ENCODE results near the gene LBHD1. TPM values are rescaled to one million over a fixed set of nuclear protein-coding genes. Genes with fewer than 3 reads are reported as not detected.

Gene LBHD1
- total and polyA plus RNA-seq, 2 of the 4 experiments (the other 2 are of a cell fraction), result 1.6 to 4.0 TPM

DNA sequence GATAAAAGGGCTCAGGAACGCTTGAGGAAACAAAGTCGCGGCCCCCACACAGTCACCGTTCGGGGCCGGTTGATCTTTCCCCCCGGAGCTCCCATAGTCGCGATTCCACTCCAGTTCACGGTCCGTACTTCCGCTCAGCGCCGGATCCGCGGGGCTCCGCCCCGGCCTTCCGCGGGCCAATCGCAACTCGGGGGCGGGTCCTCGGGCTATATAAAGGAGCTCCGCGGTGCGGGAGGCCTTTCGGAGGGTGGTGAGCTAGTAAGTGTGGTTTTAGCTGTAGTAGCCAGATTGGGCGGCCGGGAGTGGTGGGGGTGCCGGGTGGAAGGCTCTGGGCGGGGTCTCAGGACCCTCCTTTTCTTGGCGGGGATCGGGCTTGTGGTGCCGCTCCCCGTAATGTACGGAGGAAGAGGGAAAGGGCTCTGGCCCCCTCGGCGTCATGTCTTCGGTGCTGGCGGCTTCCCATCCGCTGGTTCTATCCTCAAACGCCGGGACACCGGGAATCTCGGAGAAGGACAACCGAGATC lies 6.9 kb downstream of the LBHD1 start, which contains the start of the genes C11orf98 and CSKMT (continued):
- TF ChIP-seq CHD1 (IDR thresholded peaks at IDR 0.05; ENCODE audit: low read depth, low read length), result no peak

GRCh38 chr11:62664405-62665074 lies 7.5 kb downstream of the LBHD1 start:
- peaks cover 8% of the 10 kb centered on the region for H3K4me1 ChIP-seq (ENCODE audit: control insufficient read depth, insufficient read depth, low read length)
- H3K79me1 ChIP-seq (ENCODE audit: low read depth in 1 of 2, low read length in 2 of 2), result peaks cover 33 to 50% of the 10 kb centered on the region in 2 experiments
- DNase-seq, result peak; percentile 50
- peaks cover 9% of the 10 kb centered on the region for H3K9me1 ChIP-seq (ENCODE audit: insufficient read depth, low read length)
- peak overlapping the region; percentile 64 for H2BK5ac ChIP-seq (ENCODE audit: low read depth, low read length, poor library complexity, severe bottlenecking)
- dilution Hi-C loops (cut with HindIII; ENCODE audit: low sequenced_read_pairs, unreplicated experiment), result no loop called here
- ChIA-PET CTCF (interaction anchor here (1.0 to 1.4 kb wide), 3 partner anchors 12 to 104 kb away, joined by 3 to 4 read pairs (median 3); partner anchors contain the start of gene INTS5), POLR2A (ENCODE audit: unreplicated experiment) (interaction anchor here (0.5 to 1.6 kb wide), 11 partner anchors 10 to 309 kb away, joined by 3 to 24 read pairs (median 4); partner anchors contain the start of genes EEF1G, INTS5, MTA2 and TUT1)
- peak overlapping the region; percentile 11 for H4K5ac ChIP-seq (ENCODE audit: low read depth, low read length)
- H2BK15ac ChIP-seq (ENCODE audit: low read depth, low read length), result no peak overlapping the region; the same call in 2 of the 3 replicates
- intact Hi-C loops (cut with micrococcal nuclease), result no loop called here
- H3K36me3 ChIP-seq (ENCODE audit: control insufficient read depth, insufficient read depth, low read length), result peaks cover 15% of the 10 kb centered on the region
- H3K4me2 ChIP-seq (ENCODE audit: low read depth, low read length), result peak overlapping the region; percentile 84
- no TSS peak for BruUV-seq (replicated peaks)
- no peak for TF ChIP-seq POLR2A (IDR thresholded peaks at IDR 0.05; ENCODE audit: low read depth, low read length)
- H3K23ac ChIP-seq (ENCODE audit: low read depth, low read length), result peak overlapping the region; percentile 83
- peak overlapping the region; percentile 94 for H3K14ac ChIP-seq (replicated peaks; ENCODE audit: low read depth, low read length)
- no peaks in the 10 kb centered on the region for H3K9me3 ChIP-seq (ENCODE audit: control insufficient read depth, insufficient read depth, low read length)
- no peak overlapping the region; the same call in 1 of the 2 replicates for H2BK120ac ChIP-seq (ENCODE audit: low read depth, low read length)
- H3K4me3 ChIP-seq (ENCODE audit: insufficient read depth, low read depth, low read length), result peak overlapping the region; percentile 73
- H2AFZ ChIP-seq (replicated peaks; ENCODE audit: low read length, poor library complexity), result peak overlapping the region; percentile 97
- peak overlapping the region; percentile 99 for H2AK9ac ChIP-seq (replicated peaks; ENCODE audit: low read depth, low read length, poor library complexity)
- peak; percentile 27 for ATAC-seq (ENCODE audit: low read depth)
- H2BK20ac ChIP-seq (ENCODE audit: low read depth, low read length), result no peak overlapping the region
- peak overlapping the region; percentile 66 for H4K91ac ChIP-seq (ENCODE audit: insufficient read depth, low read depth, low read length)
- H4K20me1 ChIP-seq (ENCODE audit: insufficient read depth, low read length), result peaks cover 18% of the 10 kb centered on the region
- H2AK5ac ChIP-seq (ENCODE audit: low read depth, low read length), result peak overlapping the region; percentile 80
- 0% methylated on average over 19 of the region's 36 CpGs; no CpG with 5 or more reads in 1 of the 2 experiments for WGBS, 2 experiments (ENCODE audit: extremely low coverage in 2 of 2, insufficient read length in 1 of 2)
- H3K4ac ChIP-seq (ENCODE audit: low read depth, low read length), result peak overlapping the region; percentile 78; the same call in 1 of the 2 replicates
- H3K9ac ChIP-seq (ENCODE audit: low read depth, low read length), result peak overlapping the region; percentile 79
- H4K8ac ChIP-seq (ENCODE audit: low read depth in 2 of 2, low read length in 2 of 2), result peak overlapping the region; percentile 69
- in situ Hi-C loops (cut with MboI; ENCODE audit: low sequenced_read_pairs), result no loop called here
- H3K18ac ChIP-seq (ENCODE audit: low read depth, low read length), result no peak overlapping the region
- peak overlapping the region; percentile 54 for H3K56ac ChIP-seq (ENCODE audit: extremely low read depth, insufficient read depth, low read length)
- H3K27ac ChIP-seq (ENCODE audit: insufficient read depth, low read length), result peak overlapping the region; percentile 74
- H3K27me3 ChIP-seq (ENCODE audit: control insufficient read depth, insufficient read depth, low read length), result no peaks in the 10 kb centered on the region
